Kidney (tissue), 22 donors: ENCODE measurements around the gene TICRR. TPM values are rescaled to one million over a fixed set of nuclear protein-coding genes. Genes with fewer than 3 reads are reported as not detected.
A peak's percentile ranks its signal among the peaks of the same experiment; 100 is the strongest.

Experiments used
- DNase-seq, 5 donors: peaks; one replicate each; pipeline ENCODE4 v3.0.0-alpha.2; 2013 to 2020
- FAIRE-seq: peaks from 2 replicates; lab custom pipeline; 2012; peaks lifted over from hg19 to GRCh38; lab: Jason Lieb, UNC
- H3K27ac ChIP-seq, 2 donors: one replicate each; pipeline ENCODE4 v1.7.0; 2013; ENCODE audit warnings: low read depth in 2 of 2, low read length in 2 of 2, inconsistent platforms in 1 of 2
- H3K27me3 ChIP-seq: one replicate; pipeline ENCODE4 v1.7.1; 2013; ENCODE audit warnings: low read length, inconsistent platforms; ENCODE audit not compliant: control insufficient read depth, insufficient read depth
- H3K36me3 ChIP-seq, 3 donors: one replicate each; pipeline versions ENCODE4 v1.7.0 to v1.7.1; 2013; ENCODE audit warnings: low read length in 3 of 3, control low read depth in 1 of 3, inconsistent platforms in 1 of 3; ENCODE audit not compliant: insufficient read depth in 3 of 3, control insufficient read depth in 2 of 3
- H3K4me1 ChIP-seq, 3 donors: one replicate each; pipeline versions ENCODE4 v1.7.0 to v1.7.1; 2013; ENCODE audit warnings: low read length in 3 of 3, inconsistent platforms in 1 of 3, low read depth in 1 of 3; ENCODE audit not compliant: control insufficient read depth in 2 of 3, insufficient read depth in 2 of 3
- H3K4me3 ChIP-seq, 3 donors: one replicate each; pipeline versions ENCODE4 v1.7.0 to v1.8.1; 2013; ENCODE audit warnings: low read length in 3 of 3, control low read depth in 1 of 3, inconsistent platforms in 1 of 3
- H3K9ac ChIP-seq, 3 donors: one replicate each; pipeline versions ENCODE4 v1.7.0 to v1.7.1; 2013; ENCODE audit warnings: low read length in 3 of 3, control low read depth in 1 of 3, inconsistent platforms in 1 of 3
- H3K9me3 ChIP-seq, 3 donors: one replicate each; pipeline versions ENCODE4 v1.7.0 to v1.7.1; 2013; ENCODE audit warnings: low read length in 3 of 3, control low read depth in 1 of 3, inconsistent platforms in 1 of 3; ENCODE audit not compliant: control insufficient read depth in 2 of 3, insufficient read depth in 1 of 3
- intact Hi-C: fragments of 100-400 bp; cut with DNase I; formaldehyde crosslinking; loops from one replicate; pipeline ENCODE4 v1.11.1; 2022
- long read RNA-seq, 10 donors: library from polyadenylated mRNA in 1 of 10; unstranded in 1 of 10; transcript quantifications; one replicate each; pipeline ENCODE4 v2.0.0 and lab custom pipeline, GENCODE V29; 2021 to 2026
- polyA plus RNA-seq: library from polyadenylated mRNA; stranded (reverse); fragments of 350-450 nt; fragmentation: Illumina TruSeq; extraction: RNeasy Lipid Tissue Mini Kit (QIAGEN cat#74804); gene quantifications from one replicate; pipeline ENCODE4 v1.2.3, GENCODE V29; 2014; ENCODE audit warnings: low read depth, low replicate concordance; ENCODE audit not compliant: insufficient read depth
- total RNA-seq: library from RNA; stranded (reverse); fragmentation: NEBNext Ultra II Directional; extraction: Animal tissue kit (Norgen Biotek cat#: 25700); gene quantifications from one replicate; pipeline ENCODE4 v1.2.1, GENCODE V29; 2021
- TF ChIP-seq, protein P1 (sequence below): IDR thresholded peaks from 3 replicates; pipeline ENCODE4 v1.5.1; 2012; ENCODE audit warnings: mild to moderate bottlenecking, moderate library complexity, borderline replicate concordance; ENCODE audit not compliant: insufficient read depth; ENCODE audit errors: extremely low read depth
- donor health status: control.
- donor health status: control.
- donor health status: control.
- donor health status: control.
- donor health status: control.
- donor health status: DM: yes; HTN: yes; CAD: no.
- donor health status: Normal renal cell carcinoma (clear cell type).

The TICRR gene, protein sequence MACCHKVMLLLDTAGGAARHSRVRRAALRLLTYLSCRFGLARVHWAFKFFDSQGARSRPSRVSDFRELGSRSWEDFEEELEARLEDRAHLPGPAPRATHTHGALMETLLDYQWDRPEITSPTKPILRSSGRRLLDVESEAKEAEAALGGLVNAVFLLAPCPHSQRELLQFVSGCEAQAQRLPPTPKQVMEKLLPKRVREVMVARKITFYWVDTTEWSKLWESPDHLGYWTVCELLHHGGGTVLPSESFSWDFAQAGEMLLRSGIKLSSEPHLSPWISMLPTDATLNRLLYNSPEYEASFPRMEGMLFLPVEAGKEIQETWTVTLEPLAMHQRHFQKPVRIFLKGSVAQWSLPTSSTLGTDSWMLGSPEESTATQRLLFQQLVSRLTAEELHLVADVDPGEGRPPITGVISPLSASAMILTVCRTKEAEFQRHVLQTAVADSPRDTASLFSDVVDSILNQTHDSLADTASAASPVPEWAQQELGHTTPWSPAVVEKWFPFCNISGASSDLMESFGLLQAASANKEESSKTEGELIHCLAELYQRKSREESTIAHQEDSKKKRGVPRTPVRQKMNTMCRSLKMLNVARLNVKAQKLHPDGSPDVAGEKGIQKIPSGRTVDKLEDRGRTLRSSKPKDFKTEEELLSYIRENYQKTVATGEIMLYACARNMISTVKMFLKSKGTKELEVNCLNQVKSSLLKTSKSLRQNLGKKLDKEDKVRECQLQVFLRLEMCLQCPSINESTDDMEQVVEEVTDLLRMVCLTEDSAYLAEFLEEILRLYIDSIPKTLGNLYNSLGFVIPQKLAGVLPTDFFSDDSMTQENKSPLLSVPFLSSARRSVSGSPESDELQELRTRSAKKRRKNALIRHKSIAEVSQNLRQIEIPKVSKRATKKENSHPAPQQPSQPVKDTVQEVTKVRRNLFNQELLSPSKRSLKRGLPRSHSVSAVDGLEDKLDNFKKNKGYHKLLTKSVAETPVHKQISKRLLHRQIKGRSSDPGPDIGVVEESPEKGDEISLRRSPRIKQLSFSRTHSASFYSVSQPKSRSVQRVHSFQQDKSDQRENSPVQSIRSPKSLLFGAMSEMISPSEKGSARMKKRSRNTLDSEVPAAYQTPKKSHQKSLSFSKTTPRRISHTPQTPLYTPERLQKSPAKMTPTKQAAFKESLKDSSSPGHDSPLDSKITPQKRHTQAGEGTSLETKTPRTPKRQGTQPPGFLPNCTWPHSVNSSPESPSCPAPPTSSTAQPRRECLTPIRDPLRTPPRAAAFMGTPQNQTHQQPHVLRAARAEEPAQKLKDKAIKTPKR (N-terminal part only)
- total RNA-seq (0.25 TPM), polyA plus RNA-seq (not detected)
- long read RNA-seq, donor 1, partial matches to known transcripts, result 0 of 2 reads
- long read RNA-seq, donor 1, other reads (novel, unspliced or antisense), result 0 of 2 reads
- long read RNA-seq, donor 2, result 0 reads
- long read RNA-seq, donor 3, result 0 reads
- long read RNA-seq, donor 4, partial matches to known transcripts, result 0 of 6 reads
- long read RNA-seq, donor 4, other reads (novel, unspliced or antisense), result 5 of 6 reads
- long read RNA-seq, donor 5, result 0 reads
- long read RNA-seq, donor 6, result 0 reads
- long read RNA-seq, donor 7, result 0 reads
- long read RNA-seq, donor 8, result 0 reads
- long read RNA-seq, donor 9, result 0 reads
- long read RNA-seq, donor 10, result 0 reads

DNA sequence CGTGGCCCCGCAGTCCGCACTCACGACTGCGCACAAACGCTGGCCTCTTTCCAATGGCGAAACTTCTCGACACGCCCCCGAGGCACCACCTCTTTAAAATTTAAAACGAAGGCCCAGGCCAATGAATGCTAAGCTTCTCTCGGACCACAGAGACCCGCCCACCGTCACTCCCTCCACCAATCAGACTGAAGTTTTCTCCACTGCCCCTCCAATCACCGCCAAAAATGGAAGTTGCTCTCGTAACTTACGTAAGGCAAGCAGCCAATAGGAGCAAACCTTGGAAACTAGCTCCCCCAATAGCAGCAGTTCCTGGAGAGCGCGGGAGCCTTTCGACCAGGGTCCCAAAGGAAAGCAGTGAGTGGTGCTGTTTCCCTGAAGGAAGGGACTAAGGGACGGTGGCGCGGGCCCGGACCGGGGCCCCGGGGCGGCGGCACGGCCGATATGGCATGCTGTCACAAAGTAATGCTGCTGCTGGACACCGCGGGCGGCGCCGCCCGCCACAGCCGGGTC lies at the start of gene TICRR:
TICRR (plus strand) TSS at position 324 of the 510 bp plus-strand sequence; CDS start at position 442, 118 bp downstream.
- Histone ChIP-seq H3K27ac (no peak within 1 kb of the TSS), H3K4me1 (peaks cover 0 to 6% (median 0%) of the 10 kb centered on the region in 3 donors)
- peak; percentile 99 for FAIRE-seq

DNA sequence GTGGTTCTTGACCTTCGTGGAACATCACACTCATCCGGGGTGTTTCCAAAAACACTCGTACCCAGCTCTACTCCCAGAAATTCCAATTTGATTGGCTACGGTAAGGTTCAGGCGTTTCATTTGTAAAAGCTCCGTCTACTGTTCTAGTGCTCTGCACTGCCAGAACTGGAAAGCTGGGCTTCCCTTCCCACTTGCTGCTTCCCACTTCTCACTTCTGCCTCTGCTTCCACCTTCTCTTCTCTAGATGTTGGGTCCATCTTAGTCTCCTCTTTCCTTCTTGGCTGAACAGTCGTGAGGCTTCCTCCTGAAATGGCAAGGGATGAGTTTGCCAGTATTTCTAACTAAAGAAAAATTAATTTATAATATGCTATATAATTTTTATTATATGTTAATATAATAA lies 49.1 kb upstream of the TICRR start:
- no peak for FAIRE-seq
- H3K27ac ChIP-seq, result peak overlapping the region in 1 of 2 donors; percentile 35
- no peak overlapping the region for H3K9ac ChIP-seq
- no peak overlapping the region for H3K4me3 ChIP-seq
- no peaks in the 10 kb centered on the region for H3K36me3 ChIP-seq
- no peaks in the 10 kb centered on the region for H3K9me3 ChIP-seq
- no peaks in the 10 kb centered on the region for H3K27me3 ChIP-seq
- intact Hi-C loops, result no loop called here
- H3K4me1 ChIP-seq, result peaks cover 0 to 3% (median 0%) of the 10 kb centered on the region in 3 donors
- no peak for DNase-seq
- TF ChIP-seq, protein P1, sequence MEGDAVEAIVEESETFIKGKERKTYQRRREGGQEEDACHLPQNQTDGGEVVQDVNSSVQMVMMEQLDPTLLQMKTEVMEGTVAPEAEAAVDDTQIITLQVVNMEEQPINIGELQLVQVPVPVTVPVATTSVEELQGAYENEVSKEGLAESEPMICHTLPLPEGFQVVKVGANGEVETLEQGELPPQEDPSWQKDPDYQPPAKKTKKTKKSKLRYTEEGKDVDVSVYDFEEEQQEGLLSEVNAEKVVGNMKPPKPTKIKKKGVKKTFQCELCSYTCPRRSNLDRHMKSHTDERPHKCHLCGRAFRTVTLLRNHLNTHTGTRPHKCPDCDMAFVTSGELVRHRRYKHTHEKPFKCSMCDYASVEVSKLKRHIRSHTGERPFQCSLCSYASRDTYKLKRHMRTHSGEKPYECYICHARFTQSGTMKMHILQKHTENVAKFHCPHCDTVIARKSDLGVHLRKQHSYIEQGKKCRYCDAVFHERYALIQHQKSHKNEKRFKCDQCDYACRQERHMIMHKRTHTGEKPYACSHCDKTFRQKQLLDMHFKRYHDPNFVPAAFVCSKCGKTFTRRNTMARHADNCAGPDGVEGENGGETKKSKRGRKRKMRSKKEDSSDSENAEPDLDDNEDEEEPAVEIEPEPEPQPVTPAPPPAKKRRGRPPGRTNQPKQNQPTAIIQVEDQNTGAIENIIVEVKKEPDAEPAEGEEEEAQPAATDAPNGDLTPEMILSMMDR, result no peak

More for the DNA sequence above, at the start of gene TICRR:
- DNase-seq, result peak; percentile 97 to 100 (median 99)
- Histone ChIP-seq H3K27me3 (no peaks in the 10 kb centered on the region), H3K9me3 (no peaks in the 10 kb centered on the region), H3K9ac (peak within 1 kb of the TSS in 1 of 3 donors; percentile 52), H3K36me3 (no peaks in the 10 kb centered on the region), H3K4me3 (peak within 1 kb of the TSS; percentile 64 to 70 (median 67))
- TF ChIP-seq, protein P1, result no peak
- intact Hi-C loops, result no loop called here
